GOT3 (cell line): ENCODE measurements around the gene ST6GALNAC6.

Source experiments
- DNase-seq: peaks from one replicate; lab custom pipeline; 2025; ENCODE audit warnings: mixed read lengths; lab: John Stamatoyannopoulos, UW

ST6GALNAC6 gene, protein sequence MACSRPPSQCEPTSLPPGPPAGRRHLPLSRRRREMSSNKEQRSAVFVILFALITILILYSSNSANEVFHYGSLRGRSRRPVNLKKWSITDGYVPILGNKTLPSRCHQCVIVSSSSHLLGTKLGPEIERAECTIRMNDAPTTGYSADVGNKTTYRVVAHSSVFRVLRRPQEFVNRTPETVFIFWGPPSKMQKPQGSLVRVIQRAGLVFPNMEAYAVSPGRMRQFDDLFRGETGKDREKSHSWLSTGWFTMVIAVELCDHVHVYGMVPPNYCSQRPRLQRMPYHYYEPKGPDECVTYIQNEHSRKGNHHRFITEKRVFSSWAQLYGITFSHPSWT

DNA sequence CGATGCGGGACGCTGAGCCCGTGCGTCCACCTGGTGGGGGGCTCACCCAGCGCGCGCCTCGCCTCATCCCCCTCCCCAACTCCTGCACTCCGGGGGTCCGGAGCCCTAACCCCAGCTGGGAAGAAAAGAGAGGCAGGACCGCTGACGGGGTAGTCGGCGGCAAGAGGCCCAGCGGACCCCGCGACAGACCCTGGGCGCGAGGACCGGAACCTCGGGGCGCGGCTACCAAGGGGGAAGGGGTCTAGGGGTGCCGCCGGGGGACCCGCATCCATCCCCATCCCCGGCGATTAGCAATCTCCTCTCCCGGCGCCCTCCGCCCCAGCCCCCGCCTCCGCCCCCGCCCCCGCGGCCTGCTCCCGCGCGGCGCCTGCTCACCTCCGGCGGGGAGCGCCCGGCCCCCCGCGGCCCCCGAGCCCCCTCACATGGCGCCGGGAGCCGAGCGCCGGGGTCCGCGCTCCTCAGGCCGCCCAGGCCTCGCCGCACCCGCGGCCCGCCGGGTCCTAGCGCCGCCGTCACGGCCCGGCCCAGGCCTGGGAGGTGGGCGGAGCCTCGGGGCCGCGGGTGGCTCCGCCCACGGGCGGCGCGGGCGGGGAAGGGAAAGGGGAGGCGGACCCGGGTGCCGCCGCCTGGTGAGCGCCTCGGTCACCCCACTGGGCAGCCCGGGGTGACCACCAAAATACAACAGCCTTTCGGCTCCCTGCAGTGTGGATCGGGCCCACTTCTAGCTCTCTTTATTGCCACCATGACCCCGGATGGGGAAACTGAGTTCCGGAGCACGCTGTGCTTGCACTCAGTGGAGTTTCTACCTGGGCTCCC is at the start of gene ST6GALNAC6:
Gene ST6GALNAC6 (minus strand): TSS at position 476 of the 816 bp plus-strand sequence. CDS start 1,622 bp downstream, outside the sequence.
- no peak for DNase-seq

DNA sequence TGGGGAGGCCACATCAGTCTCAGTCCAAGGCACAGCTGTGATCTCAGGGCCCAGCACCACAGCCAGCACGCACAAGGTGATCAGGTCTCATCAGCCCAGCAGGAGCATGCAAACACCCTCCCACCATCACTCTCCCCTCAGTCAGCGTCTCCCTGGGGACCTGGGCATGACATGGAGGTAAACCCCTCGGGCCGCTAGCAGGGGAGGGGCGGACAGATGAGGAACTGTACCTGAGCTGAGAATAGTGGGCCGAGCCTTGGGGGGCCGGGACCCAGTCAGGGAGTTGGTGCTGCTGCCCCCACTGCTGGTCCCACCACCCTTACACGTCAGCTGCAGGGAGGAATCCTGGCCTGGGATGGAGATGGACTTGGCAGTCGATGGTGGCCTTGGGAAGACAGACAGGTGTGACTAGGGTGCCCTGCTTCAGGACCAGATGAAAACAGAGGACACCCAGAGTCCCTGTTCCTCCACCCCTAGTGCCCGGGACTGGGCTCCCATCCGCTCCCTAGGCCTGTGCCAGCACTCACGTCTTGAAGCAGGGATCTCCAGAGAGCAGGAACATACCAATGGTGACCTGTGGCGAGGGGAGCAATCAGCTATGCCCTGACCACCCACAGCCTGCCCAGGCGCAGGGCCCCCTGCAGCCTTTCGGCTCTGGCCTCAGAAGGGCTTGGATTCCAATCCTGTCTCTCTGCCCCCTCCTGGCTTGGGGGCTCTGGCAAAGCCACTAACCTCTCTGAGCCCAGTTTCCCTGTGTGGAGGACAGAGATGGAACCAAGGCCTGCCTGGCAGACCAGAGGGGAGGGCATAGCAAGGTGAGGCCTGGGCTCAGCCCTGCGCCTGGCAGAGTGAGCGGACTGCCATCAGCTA is 48.7 kb upstream of the ST6GALNAC6 start:
- no peak for DNase-seq

DNA sequence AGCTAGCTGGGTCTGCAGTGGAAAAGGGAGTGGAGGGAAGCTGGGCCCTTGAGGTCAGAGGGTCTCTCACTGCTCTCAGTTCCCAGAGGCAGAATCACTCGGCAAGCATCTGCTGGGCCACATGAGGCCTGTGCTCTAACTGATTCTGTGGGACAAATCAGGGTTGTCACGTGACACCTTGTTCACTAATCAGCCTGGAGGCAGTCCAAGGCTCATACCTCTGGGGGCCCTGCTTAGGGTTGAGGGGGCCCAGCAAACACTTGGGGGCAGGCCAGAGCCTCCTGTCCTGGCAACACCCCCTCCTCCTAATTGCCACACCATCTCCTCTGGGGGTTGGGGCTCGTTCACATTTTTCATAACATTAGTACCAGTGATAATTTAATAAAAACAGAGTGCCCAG is 47.3 kb upstream of the ST6GALNAC6 start:
- no peak for DNase-seq

DNA sequence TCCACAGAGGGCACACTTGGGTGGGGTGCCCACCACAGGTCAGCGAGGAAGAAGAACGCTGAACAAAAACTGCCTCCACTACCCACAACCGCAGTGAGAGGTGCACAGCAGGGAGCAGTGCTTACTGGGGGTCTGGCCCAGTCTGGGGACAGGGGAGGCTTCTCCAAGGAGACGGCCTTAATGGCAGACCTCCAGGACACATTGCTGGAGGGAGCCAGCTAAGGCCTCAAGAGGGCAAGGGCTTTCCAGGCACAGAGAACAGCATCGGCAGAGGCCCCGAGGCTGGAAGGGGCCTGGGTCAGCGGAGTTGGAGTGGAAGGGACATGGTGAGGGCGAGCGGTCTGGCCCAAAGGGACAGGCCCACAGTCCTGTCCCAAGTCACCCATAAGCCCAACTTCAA is 46.5 kb upstream of the ST6GALNAC6 start:
- DNase-seq = no peak

DNA sequence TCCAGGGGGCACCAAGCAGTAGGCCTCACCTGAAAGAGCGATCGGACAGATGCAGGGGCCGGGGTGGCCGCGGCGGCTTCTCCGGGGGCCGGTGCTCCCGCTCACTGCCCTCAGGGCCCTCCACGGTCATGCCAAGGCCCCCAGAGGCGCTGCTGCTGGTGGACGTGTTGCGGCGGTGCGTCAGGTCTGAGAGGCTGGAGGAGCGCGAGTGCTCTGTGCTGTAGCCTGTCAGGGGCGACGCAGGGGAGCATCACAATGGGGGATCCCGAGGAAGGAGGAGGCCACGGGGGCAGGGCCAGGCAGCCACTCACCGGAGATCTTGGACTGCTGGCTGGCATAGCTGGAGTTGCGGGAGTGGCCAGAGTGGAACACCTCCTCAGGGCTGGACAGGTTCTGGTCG is 45.9 kb upstream of the ST6GALNAC6 start:
- no peak for DNase-seq

DNA sequence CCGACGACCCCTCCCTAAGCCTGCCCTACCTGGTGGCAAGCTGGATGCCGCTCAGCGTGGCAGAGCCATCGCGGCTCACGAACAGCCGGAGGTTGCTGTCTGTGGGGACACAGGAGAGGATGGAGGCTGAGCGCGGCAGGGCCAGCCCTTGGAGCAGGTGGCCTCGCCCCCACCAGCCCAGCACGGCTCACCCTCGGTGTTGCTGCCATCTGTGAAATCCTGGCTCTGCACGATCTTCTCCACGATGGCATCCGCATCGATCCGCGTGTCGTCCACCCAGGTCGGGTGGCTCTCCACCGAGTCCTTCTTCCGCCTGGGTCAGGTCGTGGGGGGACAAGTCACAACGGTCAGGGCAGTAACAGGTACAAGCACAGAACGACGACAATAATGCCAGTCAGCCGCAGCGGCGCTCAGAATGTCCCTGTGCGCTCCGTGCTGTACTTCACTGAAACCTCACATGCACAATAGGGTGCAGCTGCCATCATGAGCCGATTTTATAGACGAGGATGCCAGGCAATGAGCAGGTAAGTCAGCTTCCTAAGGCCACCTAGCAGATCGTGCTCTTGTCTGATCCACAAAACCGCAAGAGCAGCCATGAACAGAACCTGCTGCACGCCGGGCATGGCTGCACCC is 45.3 kb upstream of the ST6GALNAC6 start:
- no peak for DNase-seq

DNA sequence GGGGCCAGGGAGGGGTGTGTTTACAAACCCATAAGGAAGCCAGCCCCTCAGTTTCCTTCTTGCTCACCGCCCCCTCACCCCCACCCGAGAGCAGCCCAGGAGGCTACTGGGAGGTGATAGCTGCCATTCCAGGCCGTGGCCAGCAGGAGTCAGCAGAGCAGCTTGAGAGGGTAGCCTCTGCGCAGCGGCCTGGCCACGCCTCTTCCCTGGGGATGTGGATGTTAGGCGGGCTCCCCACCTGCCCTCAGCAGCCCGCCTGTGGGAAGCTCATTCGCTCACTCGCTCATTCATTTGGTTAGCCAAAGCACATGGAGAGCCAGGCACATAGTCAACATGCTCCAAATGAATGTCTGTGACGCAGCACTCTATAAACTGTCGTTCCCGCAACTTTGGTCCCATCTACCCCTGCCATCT is 44.3 kb upstream of the ST6GALNAC6 start:
- DNase-seq = no peak

DNA sequence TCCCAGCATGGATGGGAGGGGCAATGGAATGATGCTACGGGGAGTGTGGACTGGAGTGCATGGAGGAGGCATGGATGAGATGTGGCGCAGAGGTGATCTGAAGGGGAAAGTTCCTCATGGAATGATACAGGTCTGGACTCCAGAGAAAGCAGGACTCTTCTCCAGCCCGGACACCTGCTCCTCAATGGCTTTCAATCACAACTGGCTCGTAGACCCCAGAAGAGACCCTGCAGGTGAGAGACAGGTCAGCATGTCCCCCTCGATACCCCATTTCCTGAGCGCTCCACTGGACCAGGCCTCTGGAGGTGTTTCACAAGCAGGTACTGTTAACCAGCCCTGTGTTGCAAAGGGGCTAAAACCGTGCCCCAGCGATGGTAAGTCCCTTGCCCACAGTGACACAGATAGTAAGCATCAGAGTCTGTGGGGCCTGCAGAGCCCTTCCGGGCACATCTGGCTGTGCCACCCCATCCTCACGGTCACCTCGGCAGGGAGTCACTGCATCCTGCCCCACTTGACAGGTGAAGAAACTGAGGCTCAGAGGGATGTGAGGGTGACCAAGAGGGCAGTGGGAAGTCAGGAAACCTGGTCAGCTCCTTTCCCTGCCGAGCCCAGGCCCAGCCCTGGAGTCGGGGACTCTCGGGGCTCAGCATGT is 43.7 kb upstream of the ST6GALNAC6 start:
- DNase-seq = no peak

DNA sequence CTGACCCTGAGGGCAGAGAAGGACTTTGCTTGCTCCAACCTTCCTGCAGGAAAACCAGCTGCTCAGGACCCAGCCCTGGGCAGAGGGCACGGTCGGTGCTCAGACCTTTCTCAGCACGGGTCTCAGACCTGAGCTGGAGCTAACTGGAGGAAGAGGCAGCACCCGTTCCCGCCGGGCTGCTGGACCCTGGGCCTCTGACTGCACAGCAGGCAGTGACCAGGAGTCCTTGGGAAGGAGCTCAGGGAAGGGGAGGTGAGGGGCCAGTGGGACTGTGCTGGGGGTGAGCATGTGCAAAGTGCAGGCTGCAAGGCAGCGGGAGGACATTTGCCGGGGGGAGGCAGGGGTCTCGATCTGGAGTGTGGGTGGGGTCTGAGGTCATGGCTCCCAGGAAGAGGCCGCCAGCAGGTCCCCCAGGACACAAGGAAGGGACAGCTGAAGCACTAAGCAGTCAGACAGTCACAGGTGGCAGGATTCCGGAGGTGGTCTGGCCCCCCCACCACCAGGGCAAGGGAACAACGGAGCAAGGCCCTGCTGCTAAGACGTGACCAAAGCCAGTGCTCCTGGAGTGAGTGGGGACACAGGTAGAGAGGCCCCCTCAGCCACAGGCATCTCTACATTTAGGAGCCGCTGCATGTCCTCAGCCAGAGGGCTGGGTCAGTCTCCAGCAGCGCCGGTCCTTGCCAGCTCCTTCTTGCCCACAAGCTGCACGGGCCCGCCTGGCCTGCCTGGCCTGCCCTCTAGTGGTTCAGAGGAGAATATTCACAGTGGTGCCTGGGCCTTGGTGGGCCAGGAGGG is 43.0 kb upstream of the ST6GALNAC6 start:
- no peak for DNase-seq

DNA sequence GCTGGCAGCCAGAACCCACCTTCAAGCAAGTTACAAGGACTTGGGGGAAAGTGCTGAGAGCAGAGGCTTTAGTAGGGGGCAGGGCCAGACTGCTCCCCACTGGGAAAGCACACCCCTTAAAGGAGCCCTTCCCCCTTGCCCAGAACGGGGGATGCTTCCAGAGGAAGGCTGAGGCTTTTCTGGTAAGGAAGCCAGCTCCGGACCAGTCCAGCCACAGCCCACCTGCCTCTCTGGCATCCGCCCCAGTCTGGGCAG is 42.5 kb upstream of the ST6GALNAC6 start:
- no peak for DNase-seq

DNA sequence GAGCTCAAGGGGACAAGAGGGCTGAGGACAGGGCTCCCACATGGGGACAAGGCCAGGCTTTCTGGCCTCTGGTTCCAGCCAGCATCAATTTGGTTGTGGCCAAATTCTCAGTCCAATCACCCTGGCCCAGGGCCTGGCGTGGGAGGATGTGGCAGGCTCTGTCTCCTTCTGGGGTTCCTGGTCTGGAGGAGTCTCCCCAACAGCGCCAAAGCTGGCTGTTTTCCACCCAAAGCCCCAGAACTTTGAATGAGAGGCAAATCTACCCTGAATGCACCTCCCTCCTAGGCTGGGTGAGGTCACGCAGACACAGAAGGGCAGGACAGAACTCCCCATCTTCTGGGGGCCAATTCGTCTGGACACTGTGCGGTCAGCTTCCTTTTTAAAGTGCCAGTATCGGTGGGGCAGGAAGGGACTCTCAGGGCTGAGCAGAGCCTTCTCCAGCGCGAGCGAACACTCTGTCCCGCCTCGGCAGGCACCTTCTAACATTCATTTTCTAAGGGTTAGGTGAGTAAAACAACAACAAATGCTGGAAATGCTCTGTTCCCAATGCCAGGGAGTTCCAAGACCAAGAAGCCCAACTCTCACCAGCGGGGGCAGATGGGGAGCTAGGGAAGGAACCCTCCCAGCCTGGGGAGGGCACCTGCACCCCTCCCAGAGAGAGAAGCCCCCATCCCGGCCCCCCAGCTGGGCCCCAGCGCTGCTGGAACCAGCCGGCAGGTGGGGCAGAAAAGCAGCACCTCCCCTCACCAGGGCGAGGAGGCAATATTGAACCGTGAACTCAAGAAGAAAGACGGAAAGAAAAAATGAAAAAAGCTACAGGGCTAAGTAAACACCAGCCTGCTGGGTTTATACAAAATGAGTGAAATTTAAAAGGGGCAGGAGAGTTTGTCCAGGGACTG is 41.9 kb upstream of the ST6GALNAC6 start:
- DNase-seq = no peak

DNA sequence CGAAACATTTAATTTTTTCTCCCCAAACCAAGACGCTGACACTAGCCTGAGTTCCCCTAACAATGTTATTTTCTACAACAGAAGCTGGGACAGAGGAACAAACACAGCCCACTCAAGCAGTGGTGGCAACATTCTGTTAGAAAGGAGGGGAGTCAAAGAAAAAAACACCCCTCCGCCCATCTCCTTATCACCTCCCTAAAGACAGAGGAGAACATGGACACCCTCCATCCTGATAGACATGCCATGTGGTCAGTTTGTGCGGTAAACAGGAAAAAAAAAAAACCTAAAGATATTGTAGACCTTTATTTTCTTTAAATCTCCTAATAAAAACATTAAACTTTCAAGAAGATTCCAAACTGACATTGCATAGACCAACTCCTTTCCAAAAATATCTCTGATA is 41.2 kb upstream of the ST6GALNAC6 start:
- DNase-seq = no peak

DNA sequence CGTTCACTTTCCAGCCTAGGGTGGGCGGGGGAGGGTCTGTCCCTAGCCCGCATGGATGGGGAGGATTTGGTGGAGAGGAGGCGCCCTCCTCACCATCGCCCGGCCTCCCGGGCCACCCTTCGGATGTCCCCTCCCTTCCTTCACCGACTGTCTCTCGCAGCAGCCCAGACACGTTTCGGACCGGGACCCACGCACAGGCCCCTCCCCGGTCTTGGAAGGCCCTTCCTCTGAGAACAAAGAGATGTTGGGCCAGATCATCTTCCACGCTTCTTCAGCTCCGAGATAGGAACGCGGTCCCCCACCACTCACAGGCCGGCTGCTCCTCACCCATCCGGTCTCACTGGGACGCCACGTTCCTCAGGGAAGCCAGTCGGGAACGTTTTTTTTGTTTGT is 38.9 kb upstream of the ST6GALNAC6 start:
- DNase-seq = no peak

DNA sequence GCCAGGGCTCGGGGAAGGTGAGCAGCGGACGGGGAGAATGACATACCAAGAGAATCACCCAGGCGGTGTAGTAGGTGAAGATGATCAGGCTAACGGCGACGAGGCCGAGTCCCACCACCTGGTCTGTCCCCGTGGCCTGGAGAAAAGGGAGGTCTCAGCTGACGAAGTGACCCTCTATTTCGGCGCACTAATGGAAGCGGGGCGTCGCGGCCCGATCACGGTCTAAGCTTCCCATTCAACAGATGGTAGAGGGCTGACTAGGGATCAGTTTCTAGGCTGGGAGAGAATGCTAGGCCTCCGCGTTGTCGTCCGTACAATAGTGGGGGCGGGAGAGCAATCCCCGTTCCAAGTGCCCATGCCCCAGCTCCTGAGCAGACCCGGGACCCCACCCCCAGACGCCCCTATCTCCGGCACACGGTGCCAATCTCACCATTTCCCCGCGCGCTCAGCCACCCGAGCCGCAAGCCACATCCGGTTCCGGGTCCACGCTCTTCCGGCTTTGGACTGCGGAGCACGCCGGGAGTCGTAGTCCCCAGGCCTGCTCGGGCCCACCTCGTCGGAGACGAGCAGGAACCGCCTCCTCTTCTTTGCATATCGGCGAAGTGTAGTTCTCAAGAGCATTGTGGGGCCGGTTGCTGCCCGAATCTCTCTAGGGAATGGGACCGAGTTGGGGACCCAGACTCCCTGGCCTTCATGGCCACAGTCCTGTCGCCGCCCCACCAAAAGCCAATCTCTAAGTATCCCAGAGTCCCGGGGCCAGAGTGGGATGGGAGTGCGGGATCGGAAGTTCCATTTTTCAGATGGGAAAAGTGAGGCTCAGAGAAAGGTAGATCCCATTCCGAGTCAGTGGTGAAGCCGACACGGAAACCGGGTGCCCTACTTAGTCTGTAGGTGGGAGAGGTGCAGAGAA is 38.2 kb upstream of the ST6GALNAC6 start, which contains the start of gene DPM2:
Gene DPM2 (minus strand): TSS at position 467 of the 910 bp plus-strand sequence. CDS start 34 bp downstream, at position 433.
- no peak for DNase-seq

DNA sequence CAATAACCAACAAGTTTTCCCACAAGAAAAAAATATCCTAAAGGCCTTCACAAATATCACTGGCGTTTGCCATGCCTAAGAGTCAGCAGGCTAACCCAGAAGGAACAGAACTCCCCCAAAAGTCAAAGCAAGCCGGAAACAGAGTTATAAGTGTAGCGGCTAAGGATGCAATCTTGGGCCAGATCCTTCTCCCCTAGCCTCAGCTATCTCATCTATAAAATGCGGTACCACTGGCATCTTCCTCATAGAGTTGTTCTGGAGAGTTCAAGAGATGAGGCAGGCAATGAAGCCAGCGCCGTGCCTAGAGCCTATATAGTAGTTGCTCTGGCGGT is 37.6 kb upstream of the ST6GALNAC6 start:
- no peak for DNase-seq

DNA sequence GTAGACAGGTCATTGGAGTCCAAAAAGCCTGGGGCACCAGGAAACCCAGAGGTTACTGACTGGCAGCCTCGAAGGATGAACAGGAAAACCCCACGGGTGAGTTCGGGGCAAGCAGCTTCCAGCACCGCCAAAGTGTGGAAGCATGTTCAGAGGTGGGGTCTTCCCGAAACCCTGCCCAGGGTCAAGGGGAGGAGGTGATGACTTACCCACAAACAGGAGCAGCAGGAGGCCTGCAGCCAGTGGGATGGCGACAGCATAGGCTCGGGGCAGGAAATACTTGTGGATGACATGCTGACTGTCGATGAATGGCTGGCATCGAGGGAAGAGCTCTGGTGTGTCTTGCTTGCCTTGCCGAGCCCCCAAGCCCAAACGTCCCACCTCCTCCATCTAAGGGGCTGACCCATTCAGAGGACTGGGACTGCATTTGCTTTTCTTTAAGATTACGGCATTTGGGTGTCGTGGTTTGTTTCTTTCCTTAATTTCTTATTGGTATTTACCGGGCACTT is 37.0 kb upstream of the ST6GALNAC6 start:
- DNase-seq = no peak

DNA sequence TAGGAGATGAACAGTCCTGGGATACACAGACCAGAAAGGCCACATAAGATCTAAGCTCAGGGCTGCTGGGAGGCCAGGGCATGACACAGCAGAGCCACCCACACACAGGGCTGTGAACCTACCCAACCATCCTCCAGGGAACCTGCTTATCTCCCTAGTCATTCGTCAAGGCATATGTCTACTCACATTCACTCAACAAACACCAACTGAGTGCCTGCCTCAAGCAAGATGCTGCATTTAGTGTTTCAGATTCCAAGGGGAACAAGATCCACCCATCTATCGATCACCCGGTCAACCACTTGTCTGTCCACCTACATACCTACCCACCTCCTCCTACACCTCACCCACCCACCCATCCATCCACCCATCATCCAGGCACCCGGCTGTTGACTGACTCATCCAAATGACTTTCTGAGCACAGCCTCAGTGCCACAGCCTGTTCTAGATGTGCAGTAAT is 36.4 kb upstream of the ST6GALNAC6 start:
- no peak for DNase-seq

DNA sequence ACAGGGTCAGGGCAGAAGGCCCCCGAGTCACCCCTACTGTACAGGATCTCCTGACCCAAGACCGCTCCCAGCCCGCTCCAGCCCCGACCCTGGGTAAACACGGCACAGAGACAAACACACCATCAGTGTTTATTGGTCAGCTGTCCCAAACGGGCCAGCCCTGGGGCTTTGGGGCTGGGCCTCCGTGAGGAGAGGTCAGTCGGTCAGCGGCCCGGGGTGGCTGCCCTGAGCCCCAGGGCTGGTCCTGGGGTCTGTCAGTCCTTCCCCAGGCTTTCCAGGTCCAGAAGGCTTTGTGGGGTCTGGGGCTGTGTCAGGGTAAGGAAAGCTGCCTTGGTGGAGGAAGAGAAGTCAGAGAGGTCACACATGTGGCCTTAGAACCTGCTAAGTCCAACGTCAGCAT is 35.6 kb upstream of the ST6GALNAC6 start:
- DNase-seq = no peak
